GM12891 (cell line): ENCODE measurements around the gene ANO9.

ENCODE experiments used
- DNase-seq: peaks from one replicate; pipeline ENCODE4 v3.0.0; 2011; ENCODE audit warnings: low spot score; ENCODE audit not compliant: insufficient read length
- FAIRE-seq: peaks from 2 replicates; lab custom pipeline; 2011; peaks lifted over from hg19 to GRCh38; lab: Jason Lieb, UNC
- PAX5 ChIP-seq: IDR thresholded peaks from 2 replicates; pipeline ENCODE4 v1.6.1; 2011; ENCODE audit warnings: low read length, moderate library complexity, mild to moderate bottlenecking; ENCODE audit not compliant: insufficient read depth, severe bottlenecking
- POLR2A ChIP-seq: IDR thresholded peaks from 2 replicates; pipeline ENCODE4 v1.6.1; 2011; ENCODE audit warnings: low read depth, low read length, control low read depth
- POLR2AphosphoS5 ChIP-seq: IDR thresholded peaks from 2 replicates; pipeline ENCODE4 v1.6.1; 2011; ENCODE audit warnings: low read depth, low read length, control low read depth
- POU2F2 ChIP-seq: IDR thresholded peaks from 2 replicates; pipeline ENCODE4 v1.6.1; 2011; ENCODE audit warnings: low read depth, mild to moderate bottlenecking, control low read depth, low read length, moderate library complexity
- SPI1 ChIP-seq: IDR thresholded peaks from 2 replicates; pipeline ENCODE4 v1.6.1; 2011; ENCODE audit warnings: low read depth, low read length, control low read depth
- TAF1 ChIP-seq: IDR thresholded peaks from 2 replicates; pipeline ENCODE4 v1.6.1; 2011; ENCODE audit warnings: low read depth, low read length, control low read depth

ANO9 gene

GRCh38 chr11:462107-462890 lies 20.5 kb upstream of the ANO9 start:
- FAIRE-seq (no peak), DNase-seq (no peak)
- TF ChIP-seq SPI1, result no peak
- no peak for TF ChIP-seq PAX5

DNA sequence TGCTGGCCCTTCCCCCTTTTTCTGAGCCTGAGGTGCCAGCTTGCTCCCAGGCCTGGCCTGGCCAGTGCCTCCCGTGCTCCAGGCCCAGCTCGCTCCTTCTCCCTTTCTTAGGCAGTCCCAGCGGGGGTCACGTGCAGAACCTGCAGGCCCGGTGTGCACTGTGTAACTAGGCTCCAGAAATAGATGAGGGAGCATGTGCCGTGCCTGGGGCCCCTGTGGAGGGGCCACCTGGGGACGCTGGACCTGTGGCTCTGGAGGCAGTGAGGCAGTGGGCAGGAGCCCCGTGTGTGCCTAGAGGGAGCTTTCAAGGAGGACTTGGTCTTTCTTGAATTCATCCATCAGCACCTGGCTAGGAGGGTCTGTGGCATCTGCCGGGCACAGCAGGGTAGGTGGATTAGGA lies 19.8 kb upstream of the ANO9 start:
- no peak for FAIRE-seq
- TF ChIP-seq POU2F2 (no peak), POLR2A (no peak), TAF1 (no peak), PAX5 (no peak), SPI1 (no peak), POLR2AphosphoS5 (no peak)
- DNase-seq, result no peak

DNA sequence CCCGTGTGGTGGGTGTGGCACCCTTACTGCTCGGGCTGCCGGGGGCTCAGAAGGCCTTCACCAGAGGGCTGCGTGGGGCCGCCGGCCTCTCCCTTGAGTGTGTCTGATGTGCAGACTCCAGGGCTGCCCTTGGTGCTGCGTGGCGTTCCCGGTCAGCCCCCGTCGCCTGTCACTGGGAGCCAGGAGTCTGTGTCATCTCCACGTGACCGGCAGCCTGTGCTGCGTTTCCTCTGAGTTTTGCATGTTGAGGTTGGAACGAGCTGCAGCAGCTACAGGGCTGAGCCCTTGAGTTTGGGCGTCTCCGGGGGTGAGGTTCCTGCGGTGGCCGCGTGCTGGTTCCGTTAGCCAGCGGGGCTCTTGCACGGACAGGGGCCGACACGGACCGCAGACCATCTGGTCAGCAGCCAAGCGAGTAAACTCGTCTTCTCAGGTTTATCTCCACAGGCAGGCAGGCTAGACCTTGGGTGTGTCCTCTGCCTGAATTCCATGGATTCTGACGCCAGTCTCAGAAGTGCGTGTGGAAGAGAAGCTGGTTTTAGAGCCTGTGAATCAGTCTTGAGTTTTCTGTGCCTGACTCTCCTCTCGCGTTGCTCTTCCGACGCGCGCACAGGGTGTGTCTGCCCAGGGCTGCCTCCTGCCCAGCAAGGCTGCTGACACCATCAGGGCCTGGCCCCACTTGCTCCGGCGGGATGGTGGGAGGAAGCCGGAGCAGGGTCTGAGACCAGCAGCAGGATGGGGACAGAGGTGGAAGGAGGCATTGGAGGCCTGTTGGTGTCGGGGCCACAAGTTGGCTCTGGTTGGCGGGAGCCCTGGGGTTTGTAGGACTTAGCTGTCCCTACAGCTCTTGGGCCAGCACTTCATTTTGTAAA lies 18.8 kb upstream of the ANO9 start:
- no peak for DNase-seq

GRCh38 chr11:459511-460220 lies 17.9 kb upstream of the ANO9 start:
- no peak for TF ChIP-seq POLR2AphosphoS5
- no peak for TF ChIP-seq POU2F2
- TF ChIP-seq TAF1, result no peak
- TF ChIP-seq SPI1, result no peak
- TF ChIP-seq POLR2A, result no peak
- TF ChIP-seq PAX5, result no peak
- DNase-seq, result no peak
- no peak for FAIRE-seq

More for the DNA sequence above, 18.8 kb upstream of the ANO9 start:
- TF ChIP-seq SPI1 (no peak), POLR2AphosphoS5 (no peak), PAX5 (no peak), POU2F2 (no peak), TAF1 (no peak), POLR2A (no peak)
- no peak for FAIRE-seq

- peak; percentile 63 for FAIRE-seq
- no peak for TF ChIP-seq SPI1
- no peak for TF ChIP-seq PAX5
- TF ChIP-seq POLR2A, result no peak
- no peak for TF ChIP-seq TAF1
- no peak for TF ChIP-seq POLR2AphosphoS5
- TF ChIP-seq POU2F2, result no peak
- no peak for DNase-seq
These were observed 15.4 kb upstream of the ANO9 start for GRCh38 chr11:457111-457760.

DNA sequence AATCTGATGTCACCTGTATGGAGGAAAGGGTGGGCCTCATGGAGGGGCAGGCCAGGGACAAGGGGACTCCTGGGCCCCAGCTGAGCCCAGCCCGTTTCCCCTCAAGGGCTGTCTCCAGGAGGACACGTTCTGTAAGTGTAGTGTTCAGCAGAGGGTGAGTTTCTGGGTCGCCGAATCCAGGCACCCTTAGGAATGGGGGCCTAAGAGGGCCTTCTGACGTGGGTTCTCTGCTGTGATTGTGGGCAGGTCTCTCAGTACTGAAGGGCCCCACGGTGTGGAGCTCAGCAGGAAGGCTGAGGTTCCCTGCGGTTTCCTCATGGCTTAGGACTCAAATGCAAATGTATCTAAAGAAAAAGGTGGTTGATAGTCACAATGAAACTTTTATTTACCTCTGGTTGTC lies 14.7 kb upstream of the ANO9 start:
- FAIRE-seq, result peak; percentile 84
- DNase-seq, result peak; percentile 68
- TF ChIP-seq POLR2AphosphoS5 (no peak), POU2F2 (no peak; the same call in 1 of the 2 replicates), TAF1 (no peak), SPI1 (no peak), PAX5 (no peak), POLR2A (no peak)

GRCh38 chr11:455566-456147 lies 13.8 kb upstream of the ANO9 start:
- no peak for TF ChIP-seq POLR2AphosphoS5
- TF ChIP-seq PAX5, result no peak
- TF ChIP-seq POLR2A, result no peak
- no peak for TF ChIP-seq TAF1
- no peak for TF ChIP-seq SPI1
- TF ChIP-seq POU2F2, result no peak
- FAIRE-seq (no peak), DNase-seq (no peak)

- FAIRE-seq (no peak), DNase-seq (no peak)
- TF ChIP-seq SPI1 (no peak), TAF1 (no peak), PAX5 (no peak), POLR2A (no peak), POU2F2 (no peak), POLR2AphosphoS5 (no peak)
These were observed 13.2 kb upstream of the ANO9 start for GRCh38 chr11:454801-455565.
